GM19397 (cell line): ENCODE data around the gene CACNA1C.

Source experiments
- ATAC-seq: cut with Tn5 transposase; IDR thresholded peaks from one replicate; pipeline ENCODE4 v1.9.1; 2021; ENCODE audit warnings: mild to moderate bottlenecking, moderate library complexity; ENCODE audit not compliant: unreplicated experiment

The CACNA1C gene

DNA sequence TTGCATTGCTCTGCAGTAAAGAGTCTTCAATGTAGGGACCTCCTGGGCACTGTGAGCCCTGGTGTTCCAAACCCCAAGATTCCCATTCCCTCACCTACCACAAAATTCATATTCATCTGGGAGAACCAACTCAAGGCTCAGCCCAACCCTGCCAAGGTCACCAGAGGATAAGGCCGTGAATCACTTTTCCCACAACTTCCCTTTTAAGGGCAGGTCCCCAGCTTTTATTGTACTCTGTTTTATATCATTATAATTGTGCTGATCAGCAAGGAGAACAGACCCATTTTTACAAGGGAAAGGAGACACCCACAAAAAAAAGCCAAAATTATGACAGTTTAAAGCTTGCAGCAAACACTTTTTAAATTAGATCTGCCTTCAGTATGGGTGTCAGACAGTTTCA lies 379.0 kb downstream of the CACNA1C start:
- no peak for ATAC-seq

DNA sequence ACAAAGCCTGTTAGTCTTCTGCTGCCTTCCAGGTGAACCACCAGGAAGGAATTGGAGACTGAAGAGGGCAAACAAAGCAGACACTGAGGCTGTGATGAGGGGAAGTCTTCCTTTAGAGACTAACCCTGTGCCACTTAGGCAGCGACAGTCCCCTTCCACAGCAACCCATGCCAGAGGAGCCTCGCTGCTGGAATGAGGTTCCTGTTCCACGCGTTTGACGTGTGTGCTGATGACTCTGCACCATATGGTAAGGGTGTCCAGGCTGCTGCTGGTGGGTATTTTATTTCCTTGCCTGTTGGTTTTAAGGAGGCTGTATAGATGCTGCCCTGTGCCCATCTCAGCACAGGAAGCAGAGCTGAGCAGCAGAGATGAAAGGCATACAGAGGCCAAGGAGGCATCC lies 380.1 kb downstream of the CACNA1C start:
- no peak for ATAC-seq

GRCh38 chr12:2435511-2435910 lies 382.7 kb downstream of the CACNA1C start:
- no peak for ATAC-seq

GRCh38 chr12:2439332-2440100 lies 386.7 kb downstream of the CACNA1C start:
- no peak for ATAC-seq

GRCh38 chr12:2443776-2444175 lies 391.0 kb downstream of the CACNA1C start:
- no peak for ATAC-seq

GRCh38 chr12:2445968-2446367 lies 393.2 kb downstream of the CACNA1C start:
- no peak for ATAC-seq

DNA sequence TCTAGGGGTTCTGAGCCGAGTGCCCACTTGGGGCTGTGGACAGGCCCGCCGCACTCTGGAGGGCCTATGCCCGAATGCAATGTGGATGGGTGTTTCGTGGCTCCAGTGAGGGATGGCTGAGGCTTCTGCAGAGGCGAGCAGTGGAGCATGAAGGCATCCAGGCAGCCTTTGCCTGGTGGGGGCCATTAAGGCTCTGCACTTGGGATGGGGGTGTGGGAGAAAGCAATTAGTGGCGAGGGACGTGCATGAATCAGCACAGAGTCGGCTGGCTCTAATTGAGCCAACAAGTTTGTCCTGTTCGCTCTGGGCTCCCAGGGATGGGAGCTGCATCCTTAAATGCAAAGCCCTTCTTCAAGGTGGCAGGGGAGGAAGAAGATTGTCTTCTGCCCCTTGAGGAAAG lies 395.1 kb downstream of the CACNA1C start:
- no peak for ATAC-seq

DNA sequence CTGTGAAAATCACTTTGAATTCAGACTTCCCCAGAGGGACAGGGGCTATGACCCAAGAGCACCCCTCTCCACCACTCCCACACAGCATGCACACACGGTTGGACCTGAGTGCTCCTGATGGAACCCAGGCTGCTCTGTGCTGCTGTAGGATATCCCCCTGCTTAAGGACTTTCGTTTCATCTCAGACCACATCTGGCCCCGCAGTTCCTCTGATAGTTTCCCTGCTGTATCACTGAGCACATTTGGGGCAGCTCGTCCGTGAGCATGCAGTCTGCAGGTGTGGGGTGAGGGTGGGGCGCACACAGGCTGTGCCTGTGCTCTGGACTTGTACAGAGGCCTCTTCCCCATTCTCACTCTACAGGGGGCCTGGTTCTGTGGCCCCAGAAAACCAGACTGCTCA lies 396.8 kb downstream of the CACNA1C start:
- ATAC-seq, result no peak

DNA sequence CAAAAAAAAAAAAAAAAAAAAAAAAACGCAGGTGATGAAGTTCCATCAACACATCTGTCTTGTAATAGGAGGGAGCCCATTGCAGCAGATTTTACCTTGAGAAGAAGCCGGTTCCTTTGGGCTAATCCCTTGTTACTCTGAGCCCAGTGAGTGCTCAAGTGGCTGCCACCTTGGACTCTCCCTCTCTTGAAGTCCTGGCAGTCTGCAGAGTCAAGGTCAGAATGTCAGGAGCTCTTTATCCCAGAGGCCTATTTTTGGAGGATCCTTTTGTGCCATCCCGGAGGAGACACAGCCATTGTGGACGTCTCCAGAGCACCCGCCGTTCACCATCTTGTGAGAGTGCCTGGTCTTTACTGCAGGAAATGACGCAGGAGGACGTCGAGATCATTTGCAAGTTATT lies 397.8 kb downstream of the CACNA1C start:
- no peak for ATAC-seq

DNA sequence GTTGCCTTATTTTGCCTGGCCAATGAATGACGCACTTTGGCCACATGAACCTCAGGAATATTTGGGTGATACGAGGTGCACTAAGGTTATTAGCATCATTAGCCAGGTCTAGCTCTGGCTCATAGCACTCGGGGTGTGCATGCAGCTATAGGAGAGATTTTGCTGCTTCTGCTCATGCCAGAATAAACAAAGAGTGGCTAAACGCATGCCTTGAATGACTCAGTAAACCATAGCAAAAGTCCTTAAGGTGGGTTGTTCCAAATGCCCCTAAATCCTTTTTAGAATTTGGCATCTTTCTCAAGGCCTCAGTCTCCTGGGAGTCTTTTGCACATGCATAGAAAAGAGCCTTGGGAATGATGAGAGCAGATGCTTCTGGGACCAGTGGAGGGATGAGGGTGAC lies 398.2 kb downstream of the CACNA1C start:
- no peak for ATAC-seq

DNA sequence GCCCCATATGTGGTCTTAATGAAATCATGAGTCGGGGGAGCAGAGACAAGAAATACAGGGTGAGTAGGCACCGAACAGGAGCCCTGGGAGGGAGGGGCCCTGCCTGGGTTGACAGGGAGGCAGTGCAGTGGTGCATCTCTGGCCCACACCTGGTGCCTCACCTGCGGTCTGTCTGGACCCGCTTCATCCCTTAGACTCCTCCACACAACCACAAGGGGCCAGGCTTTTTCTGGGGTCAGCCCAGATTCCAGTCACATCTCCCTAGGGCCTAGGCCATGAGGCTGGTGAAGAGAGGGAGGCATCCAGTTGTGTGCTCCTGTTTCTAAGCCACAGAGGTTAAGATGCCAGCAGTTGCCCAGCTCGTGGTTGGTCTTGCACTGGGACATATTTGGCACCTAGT lies 398.7 kb downstream of the CACNA1C start:
- ATAC-seq, result no peak

GRCh38 chr12:2453076-2453760 lies 400.4 kb downstream of the CACNA1C start:
- ATAC-seq, result no peak

GRCh38 chr12:2453761-2454090 lies 400.9 kb downstream of the CACNA1C start:
- no peak for ATAC-seq

- ATAC-seq, result no peak
These were observed 401.9 kb downstream of the CACNA1C start for GRCh38 chr12:2454601-2455177.

DNA sequence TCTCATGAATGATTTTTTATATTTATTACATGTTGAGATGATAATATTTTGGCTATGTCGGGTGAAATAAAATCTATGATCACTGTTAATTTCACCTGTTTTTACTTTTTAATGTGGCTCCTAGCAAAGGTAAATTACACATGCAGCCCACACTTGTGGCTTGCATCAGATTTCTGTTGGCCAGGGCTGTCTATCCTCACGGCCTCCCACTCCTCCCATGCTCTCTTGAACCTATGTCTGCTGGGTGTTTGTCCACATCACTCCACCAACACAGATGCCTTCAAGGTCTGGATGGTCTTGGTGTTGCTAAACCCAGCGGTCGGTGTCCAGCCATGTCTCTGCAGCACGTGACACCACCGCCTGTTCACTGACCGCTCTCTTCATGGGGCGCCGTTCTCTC lies 402.6 kb downstream of the CACNA1C start:
- no peak for ATAC-seq

DNA sequence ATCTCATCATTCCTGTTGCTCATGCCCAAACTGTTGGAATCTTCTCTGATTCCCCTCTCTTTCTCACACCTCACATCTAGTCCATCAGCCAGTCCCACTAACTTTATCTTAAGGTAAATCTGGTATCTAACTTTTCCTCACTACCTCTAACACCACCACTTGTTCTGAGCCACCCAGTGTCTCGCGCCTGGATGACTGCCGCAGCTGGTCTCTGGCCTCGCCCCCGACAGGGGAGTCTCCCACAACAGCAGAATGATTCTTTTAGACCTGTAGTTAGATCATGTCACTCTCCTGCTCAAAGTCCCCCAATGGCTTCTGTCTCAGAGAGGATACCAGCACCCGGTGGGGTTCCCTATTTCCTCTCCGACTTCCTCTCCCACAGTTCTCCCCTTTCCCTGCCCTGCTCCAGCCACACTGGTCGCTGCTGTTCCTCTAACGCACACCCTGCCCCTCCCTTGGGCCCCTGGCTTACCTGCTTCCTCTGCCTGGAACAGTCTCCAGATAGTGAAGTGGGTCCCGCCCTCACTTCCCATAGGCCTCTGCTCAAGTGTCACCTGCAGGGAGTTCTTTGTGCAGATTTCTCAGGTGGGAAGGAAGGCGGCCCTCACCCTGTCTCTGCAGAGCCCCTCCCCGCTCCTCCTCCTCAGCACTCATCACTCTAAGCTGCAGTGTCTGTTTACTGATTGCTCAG lies 403.5 kb downstream of the CACNA1C start:
- no peak for ATAC-seq

DNA sequence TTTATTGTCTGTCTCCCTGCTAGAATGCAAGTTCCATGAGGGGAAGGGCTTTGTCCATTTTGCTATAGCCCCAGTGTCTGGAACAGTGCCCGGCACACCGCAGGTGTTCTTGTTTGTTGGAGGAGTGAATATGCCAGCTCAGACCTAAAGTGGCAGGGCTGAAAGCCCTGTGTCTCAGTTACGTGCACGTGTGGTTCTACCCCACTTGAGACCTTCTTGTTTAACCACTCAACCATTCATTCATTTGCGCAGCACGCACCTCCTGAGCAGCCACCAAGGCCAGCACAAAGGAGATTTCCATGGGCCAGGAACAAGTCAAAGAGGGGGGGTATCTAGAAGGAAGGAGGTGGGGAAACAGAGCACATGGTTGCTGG lies 404.0 kb downstream of the CACNA1C start:
- ATAC-seq, result no peak

DNA sequence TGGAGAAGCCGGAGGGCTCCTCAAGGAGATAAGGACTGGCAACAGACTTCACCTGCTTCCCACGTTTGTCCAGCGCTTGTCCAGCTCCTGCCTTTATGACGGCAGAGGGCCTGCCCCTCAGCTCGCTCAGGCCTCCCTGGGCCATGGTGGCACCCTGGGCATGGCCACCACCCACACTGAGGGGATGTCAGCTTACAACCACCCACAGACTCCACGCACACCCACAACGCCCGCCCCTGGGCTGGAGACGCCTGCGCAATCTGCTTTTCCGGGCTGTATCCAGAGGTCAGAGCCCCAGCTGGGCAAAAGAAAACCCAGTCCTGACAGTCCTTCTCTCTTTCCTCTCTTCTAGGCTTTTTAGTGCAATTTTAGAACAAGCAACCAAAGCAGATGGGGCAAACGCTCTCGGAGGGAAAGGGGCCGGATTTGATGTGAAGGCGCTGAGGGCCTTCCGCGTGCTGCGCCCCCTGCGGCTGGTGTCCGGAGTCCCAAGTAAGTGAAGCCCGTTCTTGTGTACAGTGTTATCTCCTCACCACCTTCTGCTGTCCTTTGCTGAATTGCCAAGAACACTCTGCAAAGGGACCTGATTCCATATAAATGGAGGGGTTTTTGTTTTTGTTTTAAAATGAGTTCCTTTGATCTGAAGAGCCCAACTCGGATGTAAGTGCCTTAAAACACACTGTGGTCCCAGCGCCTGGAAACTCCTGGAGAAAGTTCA lies 404.6 kb downstream of the CACNA1C start:
- no peak for ATAC-seq

DNA sequence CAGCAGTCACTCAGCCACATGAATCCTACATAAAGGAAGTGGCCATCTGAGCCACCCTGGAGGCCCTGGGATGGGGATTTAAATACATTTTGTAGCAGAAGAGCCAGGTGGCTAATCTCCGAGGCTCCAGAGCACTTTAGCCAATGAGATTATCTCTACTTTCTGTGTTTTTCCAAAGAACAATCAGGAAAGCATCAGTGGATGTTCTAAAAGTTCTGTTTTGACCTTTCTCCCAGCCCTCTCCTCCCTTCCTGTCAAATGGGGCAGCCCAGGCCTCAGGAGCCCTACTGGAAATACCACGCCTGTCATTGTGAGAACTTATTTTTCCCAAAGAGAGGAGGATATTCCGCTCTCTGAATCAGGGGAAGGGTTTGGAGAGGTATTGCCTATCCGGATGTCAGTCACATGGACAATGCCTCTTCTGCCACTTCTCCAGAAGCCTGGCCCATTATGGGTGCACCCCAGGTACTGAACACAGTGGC lies 405.2 kb downstream of the CACNA1C start:
- ATAC-seq, result no peak

DNA sequence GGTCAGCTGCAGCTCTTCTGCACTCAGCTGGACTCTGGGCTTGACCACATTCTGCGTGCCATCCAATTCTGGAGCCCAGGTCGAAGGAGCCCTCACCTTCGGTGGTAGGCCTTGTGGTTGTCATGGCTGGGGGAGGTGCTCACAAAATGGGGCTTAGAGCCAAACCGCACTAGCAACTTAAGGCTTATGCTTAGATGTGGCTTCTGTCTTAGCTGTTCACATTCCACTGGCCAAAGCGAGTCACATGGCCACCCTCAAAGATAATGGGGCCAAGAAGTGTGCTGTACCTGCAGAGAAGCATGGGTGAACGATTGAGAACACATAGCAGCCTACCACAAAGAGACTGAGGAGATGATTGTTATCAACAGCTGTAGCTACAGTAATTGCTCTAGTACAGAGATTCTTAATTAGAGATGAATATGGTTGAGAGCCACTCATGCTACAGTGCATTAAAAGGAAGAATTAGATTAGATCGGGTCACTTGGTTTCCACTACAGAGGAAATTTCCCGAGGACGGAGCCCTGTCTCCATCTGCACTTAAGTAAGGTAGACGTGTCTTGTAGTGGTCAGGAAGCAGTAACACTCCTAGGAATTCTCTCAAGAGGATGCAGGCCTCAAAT lies 407.4 kb downstream of the CACNA1C start:
- ATAC-seq, result no peak

DNA sequence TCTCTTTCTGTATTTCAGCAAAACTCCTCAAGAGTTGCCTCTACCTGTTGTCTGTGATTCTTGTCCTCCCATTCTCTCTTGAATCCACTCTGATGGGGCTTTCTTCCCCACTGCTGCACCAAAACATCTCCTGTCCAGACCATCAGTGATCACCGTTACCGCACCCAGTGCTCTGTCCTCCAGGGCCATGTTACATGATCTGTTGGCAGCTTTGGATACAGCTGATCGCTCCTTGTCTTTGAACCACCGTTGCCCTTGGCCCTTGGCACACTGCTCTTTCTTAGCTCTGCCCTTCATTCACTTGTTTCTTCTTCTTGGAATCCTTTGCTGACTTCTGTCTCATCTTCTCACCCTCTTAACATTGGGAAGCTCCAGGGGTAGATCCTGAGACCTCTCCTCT lies 408.3 kb downstream of the CACNA1C start:
- no peak for ATAC-seq
